Testis (tissue), 5 donors: ENCODE results near the gene TMEM98. TPM values are rescaled to one million over a fixed set of nuclear protein-coding genes. Genes with fewer than 3 reads are reported as not detected.

Experiments used
- DNase-seq: peaks from one replicate; pipeline ENCODE4 v3.0.0-alpha.2; 2019
- H3K27ac ChIP-seq, 2 donors: fragments of 200-600 bp; sonication (generic); one replicate each; pipeline ENCODE4 v1.5.1; 2019
- H3K27me3 ChIP-seq: fragments of 200-600 bp; sonication (generic); one replicate; pipeline ENCODE4 v1.5.1; 2019
- H3K36me3 ChIP-seq: fragments of 200-600 bp; sonication (generic); one replicate; pipeline ENCODE4 v1.5.1; 2017; ENCODE audit warnings: low read depth; ENCODE audit errors: missing control alignments
- H3K4me1 ChIP-seq: fragments of 200-600 bp; sonication (generic); one replicate; pipeline ENCODE4 v1.5.1; 2019
- H3K4me3 ChIP-seq, 2 donors: fragments of 200-600 bp; sonication (generic); one replicate each; pipeline ENCODE4 v1.5.1; 2017 to 2019
- H3K9me3 ChIP-seq: fragments of 200-600 bp; sonication (generic); one replicate; pipeline ENCODE4 v1.5.1; 2017
- CTCF ChIP-seq, 3 experiments: fragments of 450-650 bp in 2 of 3; fragments of 200-600 bp in 1 of 3; sonication (generic) in 1 of 3; IDR thresholded peaks; one replicate each; pipeline ENCODE4 v1.5.1; 2016 to 2019; ENCODE audit warnings: antibody characterized with exemption in 3 of 3, mild to moderate bottlenecking in 2 of 3, moderate library complexity in 1 of 3
- POLR2A ChIP-seq: fragments of 450-650 bp; IDR thresholded peaks from one replicate; pipeline ENCODE4 v1.6.1; 2017; ENCODE audit warnings: antibody characterized with exemption, mild to moderate bottlenecking, moderate library complexity
- WGBS, 2 donors: methylation state at CpG; one replicate each; pipeline ENCODE4 v1.1.5; 2018; 5-methylcytosine and 5-hydroxymethylcytosine counted together
- intact Hi-C: fragments of 100-400 bp; cut with DNase I; formaldehyde crosslinking; loops from one replicate; pipeline ENCODE4 v1.15.1; 2023; ENCODE audit warnings: low total_unique reads
- long read RNA-seq, 2 donors: transcript quantifications; one replicate each; lab custom pipeline, GENCODE V29; 2026
- polyA plus RNA-seq: library from polyadenylated mRNA; stranded (reverse); fragments of 350-450 nt; fragmentation: Illumina TruSeq; extraction: RNeasy Lipid Tissue Mini Kit (QIAGEN cat#74804); gene quantifications from one replicate; pipeline ENCODE4 v1.2.3, GENCODE V29; 2014; ENCODE audit warnings: low read depth, low replicate concordance; ENCODE audit not compliant: insufficient read depth
- total RNA-seq, 2 donors: library from RNA; depleted of rRNA; stranded (reverse); fragments of >200 nt; gene quantifications; one replicate each; pipeline ENCODE4 v1.2.3, GENCODE V29; 2016

TMEM98 gene
- total RNA-seq = 10 to 100 TPM; 39.0 to 66.9 TPM
- 64.9 TPM for polyA plus RNA-seq
- long read RNA-seq, donor 1, full-length matches to known transcripts = 58 of 58 reads
- long read RNA-seq, donor 1, partial matches to known transcripts = 0 of 58 reads
- long read RNA-seq, donor 1, other reads (novel, unspliced or antisense) = 0 of 58 reads
- long read RNA-seq, donor 2, full-length matches to known transcripts = 42 of 59 reads
- long read RNA-seq, donor 2, partial matches to known transcripts = 17 of 59 reads
- long read RNA-seq, donor 2, other reads (novel, unspliced or antisense) = 0 of 59 reads

GRCh38 chr17:32927724-32928585 is at the start of gene TMEM98:
Gene TMEM98, plus strand, starts transcription at chr17:32928153. Its CDS starts 3,376 bp downstream, at chr17:32931529.
- no peaks in the 10 kb centered on the region for H3K4me1 ChIP-seq
- peak; percentile 43 for DNase-seq
- no peaks in the 10 kb centered on the region for H3K36me3 ChIP-seq
- peak within 1 kb of the TSS; percentile 73 to 86 for H3K27ac ChIP-seq
- no peaks in the 10 kb centered on the region for H3K27me3 ChIP-seq
- peak within 1 kb of the TSS; percentile 69 to 70 for H3K4me3 ChIP-seq
- 0% methylated on average over 4 to 23 of the region's 99 CpGs for WGBS, 2 donors
- no peak for TF ChIP-seq CTCF (IDR thresholded peaks at IDR 0.05)
- intact Hi-C loops = no loop called here
- H3K9me3 ChIP-seq = no peaks in the 10 kb centered on the region

DNA sequence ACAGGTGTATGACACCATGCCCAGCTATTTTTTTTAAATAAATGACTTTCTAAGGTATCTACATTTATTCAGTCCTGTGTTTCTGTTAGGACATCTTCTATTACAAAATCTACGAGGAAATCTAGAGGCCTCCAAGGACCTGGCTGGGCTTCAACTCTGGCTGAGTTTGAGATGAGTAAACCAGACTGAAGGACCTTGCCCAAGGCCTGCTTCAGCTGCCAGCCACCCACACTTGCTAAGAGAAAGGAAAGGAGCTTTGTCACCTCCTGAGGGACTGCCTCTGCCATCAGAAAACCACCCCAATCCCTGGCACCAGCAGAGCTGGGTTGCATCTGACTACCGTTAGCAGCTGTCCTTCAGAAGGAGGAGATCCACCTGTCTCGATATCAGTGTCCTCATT is 49.7 kb upstream of the TMEM98 start:
- WGBS, 2 donors = 76% methylated on average over 3 of the region's 3 CpGs
- no peak overlapping the region for H3K27ac ChIP-seq
- H3K9me3 ChIP-seq = no peaks in the 10 kb centered on the region
- H3K27me3 ChIP-seq = no peaks in the 10 kb centered on the region
- no peak for DNase-seq
- H3K36me3 ChIP-seq = no peaks in the 10 kb centered on the region
- no peak overlapping the region for H3K4me3 ChIP-seq
- intact Hi-C loops = loop anchor here (5.0 kb wide), 1 partner anchor 96 kb away; no protein-coding TSS in a partner anchor
- peaks cover 8% of the 10 kb centered on the region for H3K4me1 ChIP-seq
- TF ChIP-seq CTCF (IDR thresholded peaks at IDR 0.05) (no peak), POLR2A (no peak)

DNA sequence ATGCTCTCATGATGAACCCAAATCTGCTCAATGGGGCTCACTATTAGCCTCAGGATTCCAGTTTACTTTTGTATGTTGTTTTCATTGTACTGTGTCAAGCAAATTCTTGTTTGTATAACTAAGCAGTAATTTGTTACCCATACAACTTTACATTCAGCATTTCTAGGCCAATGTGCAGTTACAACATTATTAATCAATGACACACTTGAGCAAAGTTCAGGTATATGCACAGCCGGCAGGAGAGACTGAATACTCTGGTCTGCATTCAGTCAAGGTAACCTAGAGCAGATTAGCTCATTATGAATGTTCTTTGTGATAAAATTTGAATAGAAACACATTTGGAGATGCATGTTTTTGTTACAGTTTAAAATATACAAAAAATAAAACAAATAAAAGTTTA is 48.8 kb upstream of the TMEM98 start:
- DNase-seq = no peak
- Histone ChIP-seq H3K36me3 (no peaks in the 10 kb centered on the region), H3K27me3 (no peaks in the 10 kb centered on the region), H3K4me3 (no peak overlapping the region), H3K9me3 (no peaks in the 10 kb centered on the region), H3K4me1 (peaks cover 8% of the 10 kb centered on the region), H3K27ac (no peak overlapping the region)
- no peak for TF ChIP-seq POLR2A
- TF ChIP-seq CTCF (IDR thresholded peaks at IDR 0.05) = no peak
- intact Hi-C loops = loop anchor here (5.0 kb wide), 1 partner anchor 97 kb away; no protein-coding TSS in a partner anchor
- 77 to 100% methylated on average over 1 of the region's 1 CpG for WGBS, 2 donors

DNA sequence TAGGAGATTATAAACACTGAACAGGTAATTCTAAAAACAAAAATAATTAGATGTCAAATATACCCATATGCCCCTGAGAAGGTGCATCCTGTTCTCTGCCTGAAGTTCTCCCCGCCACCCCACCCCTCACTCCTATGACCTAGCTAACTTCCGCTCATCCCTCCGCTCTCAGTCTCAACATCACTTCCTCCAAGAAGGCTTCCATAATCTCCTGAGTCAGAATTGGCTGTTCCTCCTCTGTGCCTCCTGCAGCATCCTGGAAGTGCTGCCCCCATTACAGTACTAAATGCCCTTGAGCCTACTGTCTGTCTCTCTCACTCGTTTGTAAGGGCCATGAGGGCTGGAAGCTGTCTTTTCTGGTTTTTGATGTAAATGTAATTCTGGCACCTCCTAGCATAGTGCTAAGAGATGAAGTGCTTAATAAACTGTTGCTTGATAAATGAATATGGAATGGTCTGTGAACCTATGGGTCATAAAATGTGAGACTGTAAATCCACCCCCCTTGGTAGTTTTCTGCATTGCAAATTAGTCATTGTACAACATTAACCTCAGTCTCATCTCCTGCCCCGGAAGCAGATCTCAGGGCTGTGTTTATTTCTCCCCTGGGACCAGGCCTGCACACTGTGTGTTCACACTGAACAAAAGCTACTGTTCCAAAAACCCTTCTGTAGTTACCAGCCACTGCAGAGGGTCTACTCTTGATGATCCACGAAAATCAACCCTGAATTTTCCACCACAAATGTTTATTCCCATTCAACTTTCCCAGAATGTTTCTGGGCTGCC is 47.1 kb upstream of the TMEM98 start:
- no peaks in the 10 kb centered on the region for H3K27me3 ChIP-seq
- DNase-seq = no peak
- intact Hi-C loops = no loop called here
- WGBS, 2 donors = 77 to 79% methylated on average over 6 of the region's 6 CpGs
- TF ChIP-seq CTCF (IDR thresholded peaks at IDR 0.05) (no peak), POLR2A (no peak)
- no peak overlapping the region for H3K4me3 ChIP-seq
- H3K4me1 ChIP-seq = peaks cover 8% of the 10 kb centered on the region
- H3K27ac ChIP-seq = no peak overlapping the region
- H3K9me3 ChIP-seq = no peaks in the 10 kb centered on the region
- H3K36me3 ChIP-seq = no peaks in the 10 kb centered on the region
